Testis (tissue), 2 donors: ENCODE results near the gene FOXC1.

Experiments
- POLR2A ChIP-seq: fragments of 450-650 bp; IDR thresholded peaks from one replicate; pipeline ENCODE4 v1.6.1; 2017; ENCODE audit warnings: antibody characterized with exemption, mild to moderate bottlenecking, moderate library complexity
- TF ChIP-seq, protein P1 (sequence below), 3 experiments: fragments of 450-650 bp in 2 of 3; fragments of 200-600 bp in 1 of 3; sonication (generic) in 1 of 3; IDR thresholded peaks; one replicate each; pipeline ENCODE4 v1.5.1; 2016 to 2019; ENCODE audit warnings: antibody characterized with exemption in 3 of 3, mild to moderate bottlenecking in 2 of 3, moderate library complexity in 1 of 3

DNA sequence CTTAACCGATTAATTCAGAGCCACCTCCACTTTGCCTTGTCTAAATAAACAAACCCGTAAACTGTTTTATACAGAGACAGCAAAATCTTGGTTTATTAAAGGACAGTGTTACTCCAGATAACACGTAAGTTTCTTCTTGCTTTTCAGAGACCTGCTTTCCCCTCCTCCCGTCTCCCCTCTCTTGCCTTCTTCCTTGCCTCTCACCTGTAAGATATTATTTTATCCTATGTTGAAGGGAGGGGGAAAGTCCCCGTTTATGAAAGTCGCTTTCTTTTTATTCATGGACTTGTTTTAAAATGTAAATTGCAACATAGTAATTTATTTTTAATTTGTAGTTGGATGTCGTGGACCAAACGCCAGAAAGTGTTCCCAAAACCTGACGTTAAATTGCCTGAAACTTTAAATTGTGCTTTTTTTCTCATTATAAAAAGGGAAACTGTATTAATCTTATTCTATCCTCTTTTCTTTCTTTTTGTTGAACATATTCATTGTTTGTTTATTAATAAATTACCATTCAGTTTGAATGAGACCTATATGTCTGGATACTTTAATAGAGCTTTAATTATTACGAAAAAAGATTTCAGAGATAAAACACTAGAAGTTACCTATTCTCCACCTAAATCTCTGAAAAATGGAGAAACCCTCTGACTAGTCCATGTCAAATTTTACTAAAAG lies 2.7 kb downstream of the FOXC1 start:
- TF ChIP-seq, protein P1, sequence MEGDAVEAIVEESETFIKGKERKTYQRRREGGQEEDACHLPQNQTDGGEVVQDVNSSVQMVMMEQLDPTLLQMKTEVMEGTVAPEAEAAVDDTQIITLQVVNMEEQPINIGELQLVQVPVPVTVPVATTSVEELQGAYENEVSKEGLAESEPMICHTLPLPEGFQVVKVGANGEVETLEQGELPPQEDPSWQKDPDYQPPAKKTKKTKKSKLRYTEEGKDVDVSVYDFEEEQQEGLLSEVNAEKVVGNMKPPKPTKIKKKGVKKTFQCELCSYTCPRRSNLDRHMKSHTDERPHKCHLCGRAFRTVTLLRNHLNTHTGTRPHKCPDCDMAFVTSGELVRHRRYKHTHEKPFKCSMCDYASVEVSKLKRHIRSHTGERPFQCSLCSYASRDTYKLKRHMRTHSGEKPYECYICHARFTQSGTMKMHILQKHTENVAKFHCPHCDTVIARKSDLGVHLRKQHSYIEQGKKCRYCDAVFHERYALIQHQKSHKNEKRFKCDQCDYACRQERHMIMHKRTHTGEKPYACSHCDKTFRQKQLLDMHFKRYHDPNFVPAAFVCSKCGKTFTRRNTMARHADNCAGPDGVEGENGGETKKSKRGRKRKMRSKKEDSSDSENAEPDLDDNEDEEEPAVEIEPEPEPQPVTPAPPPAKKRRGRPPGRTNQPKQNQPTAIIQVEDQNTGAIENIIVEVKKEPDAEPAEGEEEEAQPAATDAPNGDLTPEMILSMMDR (IDR thresholded peaks at IDR 0.05) = no peak
- TF ChIP-seq POLR2A = no peak
